ENCODE data around the gene BBIP1.

BBIP1 gene

DNA sequence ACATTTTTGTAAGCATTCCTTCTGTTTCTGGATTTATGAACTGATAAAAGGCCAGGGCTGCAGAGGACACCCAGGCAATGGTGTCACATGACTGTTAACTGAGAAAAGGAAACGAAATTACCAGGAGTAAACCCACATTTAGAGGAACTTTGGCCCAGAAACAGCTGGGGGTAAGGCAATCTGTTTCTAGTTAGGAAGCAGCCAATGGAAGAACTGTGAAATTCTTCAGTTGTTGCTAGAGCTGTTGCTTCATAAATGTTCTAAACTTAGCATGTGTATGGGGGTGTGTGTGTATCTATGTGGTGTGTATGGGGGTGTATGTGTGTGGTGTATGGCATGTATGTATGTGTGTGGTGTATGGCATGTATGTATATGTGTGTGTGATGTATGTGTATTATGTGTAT, 59.0 kb downstream of the BBIP1 start:
- DNase-seq (ENCODE audit: low spot score): no peak
- TF ChIP-seq, protein P1, sequence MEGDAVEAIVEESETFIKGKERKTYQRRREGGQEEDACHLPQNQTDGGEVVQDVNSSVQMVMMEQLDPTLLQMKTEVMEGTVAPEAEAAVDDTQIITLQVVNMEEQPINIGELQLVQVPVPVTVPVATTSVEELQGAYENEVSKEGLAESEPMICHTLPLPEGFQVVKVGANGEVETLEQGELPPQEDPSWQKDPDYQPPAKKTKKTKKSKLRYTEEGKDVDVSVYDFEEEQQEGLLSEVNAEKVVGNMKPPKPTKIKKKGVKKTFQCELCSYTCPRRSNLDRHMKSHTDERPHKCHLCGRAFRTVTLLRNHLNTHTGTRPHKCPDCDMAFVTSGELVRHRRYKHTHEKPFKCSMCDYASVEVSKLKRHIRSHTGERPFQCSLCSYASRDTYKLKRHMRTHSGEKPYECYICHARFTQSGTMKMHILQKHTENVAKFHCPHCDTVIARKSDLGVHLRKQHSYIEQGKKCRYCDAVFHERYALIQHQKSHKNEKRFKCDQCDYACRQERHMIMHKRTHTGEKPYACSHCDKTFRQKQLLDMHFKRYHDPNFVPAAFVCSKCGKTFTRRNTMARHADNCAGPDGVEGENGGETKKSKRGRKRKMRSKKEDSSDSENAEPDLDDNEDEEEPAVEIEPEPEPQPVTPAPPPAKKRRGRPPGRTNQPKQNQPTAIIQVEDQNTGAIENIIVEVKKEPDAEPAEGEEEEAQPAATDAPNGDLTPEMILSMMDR (IDR thresholded peaks at IDR 0.05; ENCODE audit: extremely low read depth, missing control alignments): no peak

- TF ChIP-seq, protein P1 (IDR thresholded peaks at IDR 0.05; ENCODE audit: extremely low read depth, missing control alignments): no peak
These were observed 59.6 kb downstream of the BBIP1 start for GRCh38 chr10:110859206-110859972.

GRCh38 chr10:110858297-110858934, 60.6 kb downstream of the BBIP1 start:
- no peak for DNase-seq (ENCODE audit: low spot score)
- TF ChIP-seq, protein P1 (IDR thresholded peaks at IDR 0.05; ENCODE audit: extremely low read depth, missing control alignments): no peak

More at GRCh38 chr10:110859206-110859972, 59.6 kb downstream of the BBIP1 start:
- DNase-seq (ENCODE audit: low spot score): no peak

GRCh38 chr10:110857265-110858171, 61.5 kb downstream of the BBIP1 start:
- DNase-seq (ENCODE audit: low spot score): no peak
- TF ChIP-seq, protein P1 (IDR thresholded peaks at IDR 0.05; ENCODE audit: extremely low read depth, missing control alignments): no peak

- DNase-seq (ENCODE audit: low spot score): no peak
- TF ChIP-seq, protein P1 (IDR thresholded peaks at IDR 0.05; ENCODE audit: extremely low read depth, missing control alignments): no peak
These were observed 64.9 kb downstream of the BBIP1 start for GRCh38 chr10:110853921-110854605.

GRCh38 chr10:110852947-110853346, 66.0 kb downstream of the BBIP1 start:
- TF ChIP-seq, protein P1 (IDR thresholded peaks at IDR 0.05; ENCODE audit: extremely low read depth, missing control alignments): no peak
- no peak for DNase-seq (ENCODE audit: low spot score)
